Right lobe of liver (tissue), 4 donors: Measurements from ENCODE around the gene AGL.
"Not testable (repeated sequence)": the region's sequence is repeated elsewhere in the genome, so short reads cannot be mapped to it uniquely, and the experiment has no call there.

Experiments used
- CTCF ChIP-seq, 4 donors: fragments of 200-600 bp in 3 of 4; fragments of 450-650 bp in 1 of 4; IDR thresholded peaks; one replicate each; pipeline versions ENCODE4 v1.5.1 to v1.8.0; 2016 to 2022; ENCODE audit warnings: antibody characterized with exemption in 4 of 4, mild to moderate bottlenecking in 2 of 4
- POLR2A ChIP-seq: fragments of 450-650 bp; IDR thresholded peaks from one replicate; pipeline ENCODE4 v1.6.1; 2017; ENCODE audit warnings: antibody characterized with exemption, mild to moderate bottlenecking
- donor health status: DM: no; HTN: no; CAD: no.
- donor health status: DM: no; HTN: no; CAD: no.
- donor health status: DM: no; HTN: yes; CAD: no.

- TF ChIP-seq POLR2A; CTCF (IDR thresholded peaks at IDR 0.05): not testable (repeated sequence)
Measured at GRCh38 chr1:99903278-99903677, 53.1 kb downstream of the AGL start.
